GM12878 (cell line): Measurements from ENCODE around the gene IER3. TPM values are rescaled to one million over a fixed set of nuclear protein-coding genes. Genes with fewer than 3 reads are reported as not detected.
A peak's percentile ranks its signal among the peaks of the same experiment; 100 is the strongest.

ENCODE experiments used
- ATAC-seq: fragments of 200-7000 bp; cut with Tn5 transposase; 3 replicates; pipeline ENCODE4 v1.9.1; 2020; ENCODE audit warnings: mild to moderate bottlenecking, moderate library complexity
- BruUV-seq: library from RNA; stranded (reverse); fragments of 400-500 nt; replicated peaks from 2 replicates; lab custom pipeline; 2021; lab: Mats Ljungman, UMichigan
- CTCF ChIA-PET: fragments of 300-600 bp; sonication (Branson Sonifier 250); formaldehyde crosslinking; extraction: SDS; loops from one replicate; lab custom pipeline; 2021; ENCODE audit warnings: inconsistent platforms; lab: Yijun Ruan, JAX
- POLR2A ChIA-PET: fragments of 350-600 bp; formaldehyde crosslinking; extraction: SDS; loops from one replicate; lab custom pipeline; 2021; ENCODE audit warnings: inconsistent platforms; lab: Charles Lee
- RAD21 ChIA-PET: fragments of 300-600 bp; sonication (Branson Sonifier 250); formaldehyde crosslinking; loops from one replicate; lab custom pipeline; 2023; ENCODE audit warnings: antibody characterized with exemption; ENCODE audit not compliant: unreplicated experiment; lab: Charles Lee
- SMC1A ChIA-PET: fragments of 300-600 bp; sonication (Branson Sonifier 250); formaldehyde crosslinking; loops from one replicate; lab custom pipeline; 2023; ENCODE audit not compliant: unreplicated experiment, uncharacterized antibody; lab: Charles Lee
- DNase-seq: peaks from one replicate; pipeline ENCODE4 v3.0.0-alpha.2; 2011; ENCODE audit warnings: low read depth, low spot score
- FAIRE-seq: peaks from 3 replicates; lab custom pipeline; 2011; peaks lifted over from hg19 to GRCh38; lab: Jason Lieb, UNC
- H2AFZ ChIP-seq: 2 replicates; pipeline ENCODE4 v1.6.0; 2011; ENCODE audit warnings: low read depth, low read length, control low read depth; ENCODE audit not compliant: control insufficient read depth
- H3K27ac ChIP-seq: 2 replicates; pipeline ENCODE4 v1.5.1; 2011; ENCODE audit warnings: control low read depth; ENCODE audit not compliant: control insufficient read depth, insufficient read depth
- H3K27me3 ChIP-seq, 2 experiments: replicated peaks in 1 of 2; 2 replicates each; pipeline versions ENCODE4 v1.6.0 to v1.6.1; 2011; ENCODE audit warnings: low read length in 1 of 2; ENCODE audit not compliant: control insufficient read depth in 2 of 2, insufficient read depth in 2 of 2
- H3K36me3 ChIP-seq, 2 experiments: 2 replicates each; pipeline ENCODE4 v1.5.1; 2011; ENCODE audit warnings: low read length in 1 of 2; ENCODE audit not compliant: control insufficient read depth in 2 of 2, insufficient read depth in 2 of 2
- H3K4me1 ChIP-seq: 2 replicates; pipeline ENCODE4 v1.6.1; 2011; ENCODE audit warnings: mild to moderate bottlenecking, low read length, moderate library complexity, mixed read lengths; ENCODE audit not compliant: control insufficient read depth, insufficient read depth
- H3K4me2 ChIP-seq: 2 replicates; pipeline ENCODE4 v1.6.0; 2011; ENCODE audit warnings: control low read depth; ENCODE audit not compliant: control insufficient read depth, insufficient read depth
- H3K4me3 ChIP-seq: fragments of 200-600 bp; sonication (generic); 2 replicates; pipeline ENCODE4 v1.5.1; 2016
- H3K79me2 ChIP-seq: 2 replicates; pipeline ENCODE4 v1.6.0; 2011; ENCODE audit warnings: low read length; ENCODE audit not compliant: control insufficient read depth, insufficient read depth
- H3K9ac ChIP-seq: 2 replicates; pipeline ENCODE4 v1.8.0; 2011; ENCODE audit warnings: low read length, control low read depth, mixed read lengths; ENCODE audit not compliant: control insufficient read depth, insufficient read depth
- H3K9me3 ChIP-seq: replicated peaks from 3 replicates; pipeline ENCODE4 v1.5.1; 2011; ENCODE audit warnings: mild to moderate bottlenecking, low read length; ENCODE audit not compliant: control insufficient read depth, insufficient read depth
- H4K20me1 ChIP-seq: 2 replicates; pipeline ENCODE4 v1.6.0; 2011; ENCODE audit not compliant: control insufficient read depth, insufficient read depth
- CBFB ChIP-seq: IDR thresholded peaks from 2 replicates; pipeline ENCODE4 v1.6.1; 2016; ENCODE audit warnings: antibody characterized with exemption, low read depth
- DPF2 ChIP-seq: fragments of 450-650 bp; IDR thresholded peaks from 2 replicates; pipeline ENCODE4 v1.6.1; 2017; ENCODE audit warnings: mild to moderate bottlenecking
- FOS ChIP-seq: IDR thresholded peaks from 3 replicates; pipeline ENCODE4 v1.6.1; 2011; ENCODE audit warnings: borderline replicate concordance; ENCODE audit not compliant: insufficient read length; ENCODE audit errors: extremely low read depth
- HDGF ChIP-seq: fragments of 450-650 bp; IDR thresholded peaks from 2 replicates; pipeline ENCODE4 v1.6.1; 2016; ENCODE audit warnings: antibody characterized with exemption
- IRF4 ChIP-seq: IDR thresholded peaks from 2 replicates; pipeline ENCODE4 v1.6.1; 2011; ENCODE audit warnings: low read depth, low read length
- JUND ChIP-seq: IDR thresholded peaks from 2 replicates; pipeline ENCODE4 v1.6.1; 2012; ENCODE audit warnings: low read depth, mild to moderate bottlenecking, low read length, improper control_type of control experiment, moderate library complexity
- NR2F1 ChIP-seq: fragments of 450-650 bp; conservative IDR thresholded peaks from 2 replicates; pipeline ENCODE4 v1.6.1; 2017; ENCODE audit warnings: mild to moderate bottlenecking
- NRF1 ChIP-seq: conservative IDR thresholded peaks from 2 replicates; pipeline ENCODE4 v1.6.1; 2011; ENCODE audit warnings: mild to moderate bottlenecking, low read depth, low read length, improper control_type of control experiment
- RBBP5 ChIP-seq: fragments of 200-600 bp; sonication (generic); conservative IDR thresholded peaks from 2 replicates; pipeline ENCODE4 v1.6.1; 2016
- SP1 ChIP-seq: IDR thresholded peaks from one replicate; pipeline ENCODE4 v1.6.1; 2011; ENCODE audit warnings: low read depth, low read length
- SPI1 ChIP-seq: IDR thresholded peaks from 2 replicates; pipeline ENCODE4 v1.6.1; 2011; ENCODE audit warnings: low read depth, mild to moderate bottlenecking, low read length, moderate library complexity, borderline replicate concordance; ENCODE audit not compliant: insufficient read depth
- TBL1XR1 ChIP-seq: IDR thresholded peaks from 2 replicates; pipeline ENCODE4 v1.6.1; 2012; ENCODE audit warnings: low read depth, low read length, improper control_type of control experiment
- ZNF622 ChIP-seq: fragments of 450-650 bp; IDR thresholded peaks from 2 replicates; pipeline ENCODE4 v1.6.1; 2017; ENCODE audit warnings: mild to moderate bottlenecking, inconsistent platforms
- ZSCAN29 ChIP-seq: fragments of 450-650 bp; IDR thresholded peaks from 2 replicates; pipeline ENCODE4 v1.6.1; 2017; ENCODE audit warnings: mild to moderate bottlenecking, moderate library complexity
- WGBS: methylation state at CpG from one replicate; pipeline ENCODE4 v1.1.6; 2016; ENCODE audit warnings: low lambda C conversion rate; ENCODE audit not compliant: insufficient replicate concordance, insufficient coverage; ENCODE audit errors: missing lambda C conversion rate; 5-methylcytosine and 5-hydroxymethylcytosine counted together
- in situ Hi-C: fragments of 300-500 bp; cut with MboI; formaldehyde crosslinking; loops from 9 replicates; pipeline ENCODE4 v1.14.3; 2018; ENCODE audit warnings: mixed read lengths
- intact Hi-C: fragments of 100-400 bp; cut with micrococcal nuclease; formaldehyde crosslinking; loops from one replicate; pipeline ENCODE4 v1.14.2; 2022; ENCODE audit not compliant: unreplicated experiment
- polyA plus RNA-seq, 11 experiments: library from polyadenylated mRNA; depleted of rRNA in 4 of 11; unstranded in 6 of 11; stranded (reverse) in 5 of 11; fragments of >200 nt; fragmentation: Nextera tagmentation in 4 of 11; fragmentation: Illumina TruSeq in 1 of 11; extraction: Ambion mirVana in 4 of 11; extraction: Trizol in 1 of 11; gene quantifications; 1 replicate in 1 of 11; 2 replicates in 10 of 11; pipeline versions ENCODE4 v1.2.1 to v1.2.3, GENCODE V29; 2011 to 2016; ENCODE audit warnings: inconsistent platforms in 2 of 11, missing spikeins in 2 of 11, low read depth in 1 of 11
- total RNA-seq, 4 experiments: library from RNA; depleted of rRNA in 3 of 4; stranded (reverse); fragments of >200 nt in 3 of 4; fragmentation: Illumina TruSeq in 1 of 4; extraction: Trizol in 1 of 4; gene quantifications; 2 replicates each; pipeline versions ENCODE4 v1.2.1 to v1.2.3, GENCODE V29; 2013 to 2021

The IER3 gene
- total and polyA plus RNA-seq, 10 of the 15 experiments (the other 5 are each of a cell fraction or from before 2014, with no cell fraction given) = 1.9 to 100 (median 32.3) TPM

DNA sequence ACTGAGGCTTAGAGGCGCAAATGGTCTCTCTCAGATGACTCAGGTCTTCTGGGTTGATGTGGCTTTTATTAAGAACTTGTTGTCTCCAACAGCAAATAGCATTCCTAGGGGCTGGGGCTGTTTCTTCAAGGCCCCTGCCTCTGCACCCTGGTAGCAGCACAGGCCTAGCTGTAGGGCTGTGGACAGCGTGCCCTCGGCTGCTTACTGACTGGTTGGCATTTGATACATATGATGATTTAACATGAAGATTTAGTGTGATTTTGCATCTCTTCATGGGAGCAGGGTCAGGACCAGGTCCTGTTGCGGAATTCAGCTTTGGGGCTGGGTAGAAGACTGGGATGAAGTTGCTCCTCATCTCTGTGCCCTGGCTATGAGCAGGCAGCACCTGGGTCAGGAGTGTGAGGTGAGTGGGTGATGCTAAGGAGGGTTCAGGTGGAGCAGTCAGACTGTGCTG lies 24.3 kb upstream of the IER3 start:
- ChIA-PET SMC1A (interaction anchor here (0.7 to 9.7 kb wide), 13 partner anchors 8 to 59 kb away, joined by 3 to 217 read pairs (median 22); partner anchors contain the start of gene FLOT1), RAD21 (interaction anchor here (0.5 to 7.4 kb wide), 14 partner anchors 7 to 256 kb away, joined by 4 to 98 read pairs (median 6); partner anchors contain the start of gene DDR1), CTCF (interaction anchor here (1.2 to 5.0 kb wide), 10 partner anchors 11 to 59 kb away, joined by 4 to 39 read pairs (median 7); partner anchors contain the start of gene IER3), POLR2A (interaction anchor here (0.6 to 6.2 kb wide), 15 partner anchors 8 to 131 kb away, joined by 3 to 89 read pairs (median 8); partner anchors contain the start of genes FLOT1 and IER3)
- Histone ChIP-seq H3K27ac (no peak overlapping the region; the same call in 1 of the 2 replicates), H3K9ac (no peak overlapping the region), H3K9me3 (no peaks in the 10 kb centered on the region; the same call in 2 of the 3 replicates), H3K4me2 (peak overlapping the region; percentile 13; the same call in 1 of the 2 replicates), H4K20me1 (no peaks in the 10 kb centered on the region), H3K36me3 (no peaks in the 10 kb centered on the region), H3K79me2 (no peaks in the 10 kb centered on the region), H3K27me3 (no peaks in the 10 kb centered on the region), H3K4me1 (peaks cover 33% of the 10 kb centered on the region), H2AFZ (no peak overlapping the region), H3K4me3 (no peak overlapping the region)
- in situ Hi-C loops (no loop called here), intact Hi-C loops (no loop called here)
- 97% methylated on average over 4 of the region's 4 CpGs for WGBS
- DNase-seq (no peak), FAIRE-seq (no peak), ATAC-seq (0 out of 3 replicates have a peak, but pooled peaks have one; percentile 4)
- no TSS peak for BruUV-seq
- TF ChIP-seq RBBP5 (no peak), DPF2 (no peak), HDGF (peak; percentile 17; the same call in 1 of the 2 replicates), FOS (no peak)

DNA sequence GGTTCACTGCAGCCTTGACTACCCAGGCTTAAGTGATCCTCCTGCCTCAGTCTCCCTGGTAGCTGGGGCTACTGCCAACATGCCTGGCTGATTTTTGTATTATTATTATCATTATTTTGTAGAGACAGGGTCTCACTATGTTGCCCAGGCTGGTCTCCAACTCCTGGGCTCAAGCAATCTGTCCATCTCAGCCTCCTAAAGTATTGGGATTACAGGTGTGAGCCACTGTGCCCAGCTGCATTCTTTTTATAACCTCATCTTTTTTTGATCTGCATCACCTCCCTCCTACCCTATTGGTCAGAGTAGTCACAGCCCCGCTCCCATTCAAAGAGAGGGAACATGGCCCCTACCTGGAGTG lies 23.6 kb upstream of the IER3 start:
- FAIRE-seq = no peak
- POLR2A ChIA-PET = interaction anchor here (1.2 to 6.2 kb wide), 11 partner anchors 9 to 55 kb away, joined by 3 to 89 read pairs (median 7); partner anchors contain the start of genes FLOT1 and IER3
- Histone ChIP-seq H3K27me3 (no peaks in the 10 kb centered on the region), H3K4me3 (no peak overlapping the region), H3K4me2 (no peak overlapping the region), H2AFZ (no peak overlapping the region), H4K20me1 (no peaks in the 10 kb centered on the region), H3K4me1 (peaks cover 33% of the 10 kb centered on the region), H3K9ac (no peak overlapping the region), H3K36me3 (no peaks in the 10 kb centered on the region), H3K79me2 (no peaks in the 10 kb centered on the region), H3K9me3 (no peaks in the 10 kb centered on the region; the same call in 2 of the 3 replicates), H3K27ac (no peak overlapping the region; the same call in 1 of the 2 replicates)
- BruUV-seq = no TSS peak
- ATAC-seq = no peak
- CTCF ChIA-PET = interaction anchor here (0.6 to 5.0 kb wide), 12 partner anchors 9 to 59 kb away, joined by 3 to 39 read pairs (median 5); no protein-coding TSS in a partner anchor
- DNase-seq = no peak
- in situ Hi-C loops (no loop called here), intact Hi-C loops (no loop called here)
- RAD21 ChIA-PET = interaction anchor here (0.5 to 7.4 kb wide), 15 partner anchors 9 to 146 kb away, joined by 3 to 98 read pairs (median 10); partner anchors contain the start of gene VARS2
- 0% methylated on average over 1 of the region's 1 CpG for WGBS
- SMC1A ChIA-PET = interaction anchor here (0.7 to 9.7 kb wide), 15 partner anchors 8 to 115 kb away, joined by 4 to 217 read pairs (median 9); partner anchors contain the start of genes FLOT1 and IER3
- no peak for TF ChIP-seq TBL1XR1
- TF ChIP-seq IRF4 = no peak
- TF ChIP-seq SPI1 = no peak
- TF ChIP-seq JUND = no peak
- peak; percentile 3 for TF ChIP-seq SP1
- peak; percentile 9; the same call in 1 of the 2 replicates for TF ChIP-seq NR2F1
- no peak for TF ChIP-seq ZNF622
- no peak for TF ChIP-seq NRF1
- no peak for TF ChIP-seq ZSCAN29
- TF ChIP-seq CBFB = no peak
